Loucy (cell line): Measurements from ENCODE around the gene PAWR.

Experiments used
- H2AFZ ChIP-seq: fragments of 200-600 bp; sonication (generic); 2 replicates; pipeline ENCODE4 v1.6.0; 2016; ENCODE audit warnings: antibody characterized with exemption, mild to moderate bottlenecking, low read length, moderate library complexity
- H3F3A ChIP-seq: fragments of 200-600 bp; 2 replicates; pipeline ENCODE4 v1.6.0; 2016; ENCODE audit warnings: antibody characterized with exemption, low read depth, mild to moderate bottlenecking
- H3K27me3 ChIP-seq: fragments of 200-600 bp; sonication (generic); 2 replicates; pipeline ENCODE4 v1.6.1; 2014; ENCODE audit warnings: low read length, mild to moderate bottlenecking; ENCODE audit not compliant: insufficient read depth, poor library complexity, severe bottlenecking
- H3K36me3 ChIP-seq: fragments of 200-600 bp; sonication (generic); 2 replicates; pipeline ENCODE4 v1.6.1; 2016; ENCODE audit warnings: low read length; ENCODE audit not compliant: insufficient read depth
- H3K4me1 ChIP-seq: fragments of 200-600 bp; sonication (generic); 2 replicates; pipeline ENCODE4 v1.5.1; 2014; ENCODE audit warnings: low read length, mild to moderate bottlenecking; ENCODE audit not compliant: insufficient read depth, poor library complexity, severe bottlenecking
- H3K4me2 ChIP-seq: fragments of 200-600 bp; sonication (generic); 2 replicates; pipeline ENCODE4 v1.6.0; 2014; ENCODE audit warnings: antibody characterized with exemption, low read length, low read depth, mild to moderate bottlenecking; ENCODE audit not compliant: poor library complexity, severe bottlenecking
- H3K4me3 ChIP-seq: fragments of 200-600 bp; sonication (generic); 2 replicates; pipeline ENCODE4 v1.5.1; 2014; ENCODE audit warnings: low read length, mild to moderate bottlenecking, mixed read lengths; ENCODE audit not compliant: poor library complexity, severe bottlenecking
- H3K79me2 ChIP-seq: fragments of 200-600 bp; sonication (generic); 2 replicates; pipeline ENCODE4 v1.6.1; 2014; ENCODE audit warnings: low read length; ENCODE audit not compliant: insufficient read depth
- H3K9ac ChIP-seq: fragments of 200-600 bp; sonication (generic); 2 replicates; pipeline ENCODE4 v1.6.0; 2014; ENCODE audit warnings: mild to moderate bottlenecking, low read depth, low read length, moderate library complexity; ENCODE audit not compliant: poor library complexity, severe bottlenecking
- H3K9me2 ChIP-seq: fragments of 200-600 bp; sonication (generic); replicated peaks from 2 replicates; pipeline ENCODE4 v1.6.1; 2016; ENCODE audit warnings: low read depth, low read length, mixed read lengths
- H3K9me3 ChIP-seq: fragments of 200-600 bp; sonication (generic); 2 replicates; pipeline ENCODE4 v1.6.1; 2014; ENCODE audit warnings: mild to moderate bottlenecking, antibody characterized with exemption, low read length, low read depth; ENCODE audit not compliant: insufficient read depth
- H4K20me1 ChIP-seq: fragments of 200-600 bp; sonication (generic); 2 replicates; pipeline ENCODE4 v1.6.0; 2014; ENCODE audit warnings: antibody characterized with exemption, low read length, mild to moderate bottlenecking; ENCODE audit not compliant: insufficient read depth, poor library complexity, severe bottlenecking
- EZH2phosphoT487 ChIP-seq: fragments of 200-600 bp; IDR thresholded peaks from 2 replicates; pipeline ENCODE4 v1.6.1; 2018; ENCODE audit warnings: antibody characterized with exemption, mild to moderate bottlenecking, moderate library complexity, borderline replicate concordance
- TF ChIP-seq, protein P1 (sequence below): fragments of 200-600 bp; sonication (generic); conservative IDR thresholded peaks from 2 replicates; pipeline ENCODE4 v1.5.1; 2014; ENCODE audit warnings: mild to moderate bottlenecking, antibody characterized with exemption, low read length

PAWR gene

DNA sequence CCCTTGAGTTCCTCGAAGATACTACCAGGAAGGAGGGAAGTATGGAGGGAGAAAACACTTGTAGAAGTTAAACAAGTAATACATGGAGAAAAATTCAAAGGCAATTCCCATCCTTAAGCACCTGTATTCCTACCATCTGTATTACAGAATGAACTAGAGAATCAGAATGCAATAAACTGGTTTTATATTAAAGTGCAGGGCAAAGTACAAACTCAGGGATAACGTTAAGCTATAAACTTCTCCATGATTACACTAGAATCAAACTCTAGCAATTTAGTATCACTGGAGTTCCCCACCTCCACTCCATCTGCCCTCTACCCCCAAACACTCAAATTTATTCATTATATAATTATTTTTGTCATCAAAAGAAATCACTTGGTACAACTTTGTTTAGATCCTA lies 13.1 kb downstream of the PAWR start:
- Histone ChIP-seq H4K20me1 (no peaks in the 10 kb centered on the region), H3K4me2 (no peak overlapping the region), H3K36me3 (no peaks in the 10 kb centered on the region)

DNA sequence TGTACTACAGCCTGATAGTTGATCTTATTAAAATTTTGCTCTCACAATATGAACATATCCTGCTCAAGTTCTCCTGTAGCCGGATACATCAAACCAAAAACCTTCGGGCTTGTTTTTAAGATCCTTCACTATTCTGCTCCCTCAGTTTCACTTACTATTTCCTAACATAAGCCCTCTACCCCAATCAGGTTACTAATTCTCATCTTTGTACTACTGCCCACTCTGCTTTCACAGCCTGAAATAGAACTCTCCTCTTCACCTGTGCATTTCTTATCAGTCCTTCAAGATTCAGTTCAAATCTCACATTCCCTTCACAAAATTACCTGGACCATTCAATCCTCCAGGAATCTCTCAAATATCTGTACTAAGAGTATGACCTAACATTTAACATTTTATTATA lies 14.2 kb downstream of the PAWR start:
- no peak overlapping the region for H3K4me3 ChIP-seq
- H3K79me2 ChIP-seq: no peaks in the 10 kb centered on the region
- no peak overlapping the region for H3K4me2 ChIP-seq
- H3K27me3 ChIP-seq: no peaks in the 10 kb centered on the region
- no peaks in the 10 kb centered on the region for H4K20me1 ChIP-seq
- H2AFZ ChIP-seq: no peak overlapping the region
- no peaks in the 10 kb centered on the region for H3K36me3 ChIP-seq
- H3K9ac ChIP-seq: no peak overlapping the region
- no peak for TF ChIP-seq EZH2phosphoT487
- TF ChIP-seq, protein P1, sequence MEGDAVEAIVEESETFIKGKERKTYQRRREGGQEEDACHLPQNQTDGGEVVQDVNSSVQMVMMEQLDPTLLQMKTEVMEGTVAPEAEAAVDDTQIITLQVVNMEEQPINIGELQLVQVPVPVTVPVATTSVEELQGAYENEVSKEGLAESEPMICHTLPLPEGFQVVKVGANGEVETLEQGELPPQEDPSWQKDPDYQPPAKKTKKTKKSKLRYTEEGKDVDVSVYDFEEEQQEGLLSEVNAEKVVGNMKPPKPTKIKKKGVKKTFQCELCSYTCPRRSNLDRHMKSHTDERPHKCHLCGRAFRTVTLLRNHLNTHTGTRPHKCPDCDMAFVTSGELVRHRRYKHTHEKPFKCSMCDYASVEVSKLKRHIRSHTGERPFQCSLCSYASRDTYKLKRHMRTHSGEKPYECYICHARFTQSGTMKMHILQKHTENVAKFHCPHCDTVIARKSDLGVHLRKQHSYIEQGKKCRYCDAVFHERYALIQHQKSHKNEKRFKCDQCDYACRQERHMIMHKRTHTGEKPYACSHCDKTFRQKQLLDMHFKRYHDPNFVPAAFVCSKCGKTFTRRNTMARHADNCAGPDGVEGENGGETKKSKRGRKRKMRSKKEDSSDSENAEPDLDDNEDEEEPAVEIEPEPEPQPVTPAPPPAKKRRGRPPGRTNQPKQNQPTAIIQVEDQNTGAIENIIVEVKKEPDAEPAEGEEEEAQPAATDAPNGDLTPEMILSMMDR: no peak
- no peaks in the 10 kb centered on the region for H3F3A ChIP-seq
- no peaks in the 10 kb centered on the region for H3K4me1 ChIP-seq
- no peaks in the 10 kb centered on the region for H3K9me3 ChIP-seq
- H3K9me2 ChIP-seq: no peaks in the 10 kb centered on the region

More for the DNA sequence above, 13.1 kb downstream of the PAWR start:
- H3K9me3 ChIP-seq: no peaks in the 10 kb centered on the region
- no peaks in the 10 kb centered on the region for H3K4me1 ChIP-seq
- H2AFZ ChIP-seq: no peak overlapping the region
- no peak overlapping the region for H3K4me3 ChIP-seq
- TF ChIP-seq EZH2phosphoT487: no peak
- TF ChIP-seq, protein P1: no peak
- H3K79me2 ChIP-seq: no peaks in the 10 kb centered on the region
- H3K9me2 ChIP-seq: no peaks in the 10 kb centered on the region
- no peak overlapping the region for H3K9ac ChIP-seq
- H3F3A ChIP-seq: no peaks in the 10 kb centered on the region
- no peaks in the 10 kb centered on the region for H3K27me3 ChIP-seq

DNA sequence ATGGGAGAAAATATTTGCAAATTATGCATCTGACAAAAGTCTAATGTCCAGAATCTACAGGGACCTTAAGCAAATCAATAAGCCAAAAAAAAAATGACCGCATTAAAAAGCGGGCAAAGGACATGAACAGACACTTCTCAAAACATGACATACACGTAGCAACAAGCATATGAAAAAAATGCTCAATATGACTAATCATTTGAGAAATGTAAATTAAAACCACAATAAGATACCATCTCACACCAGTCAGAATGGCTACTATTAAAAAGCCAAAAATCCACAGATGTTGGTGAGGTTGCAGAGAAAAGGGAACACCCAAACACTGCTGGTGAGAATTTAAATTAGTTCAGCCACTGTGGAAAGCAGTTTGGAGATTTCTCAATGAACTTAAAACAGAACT lies 16.1 kb downstream of the PAWR start:
- H4K20me1 ChIP-seq: no peaks in the 10 kb centered on the region
- no peaks in the 10 kb centered on the region for H3K27me3 ChIP-seq
- no peaks in the 10 kb centered on the region for H3K9me2 ChIP-seq
- H3K9me3 ChIP-seq: no peaks in the 10 kb centered on the region
- H2AFZ ChIP-seq: no peak overlapping the region
- no peak overlapping the region for H3K4me3 ChIP-seq
- no peak overlapping the region for H3K9ac ChIP-seq
- no peaks in the 10 kb centered on the region for H3K79me2 ChIP-seq
- H3K36me3 ChIP-seq: no peaks in the 10 kb centered on the region
- H3K4me1 ChIP-seq: no peaks in the 10 kb centered on the region
- H3F3A ChIP-seq: no peaks in the 10 kb centered on the region
- no peak for TF ChIP-seq EZH2phosphoT487
- no peak overlapping the region for H3K4me2 ChIP-seq

DNA sequence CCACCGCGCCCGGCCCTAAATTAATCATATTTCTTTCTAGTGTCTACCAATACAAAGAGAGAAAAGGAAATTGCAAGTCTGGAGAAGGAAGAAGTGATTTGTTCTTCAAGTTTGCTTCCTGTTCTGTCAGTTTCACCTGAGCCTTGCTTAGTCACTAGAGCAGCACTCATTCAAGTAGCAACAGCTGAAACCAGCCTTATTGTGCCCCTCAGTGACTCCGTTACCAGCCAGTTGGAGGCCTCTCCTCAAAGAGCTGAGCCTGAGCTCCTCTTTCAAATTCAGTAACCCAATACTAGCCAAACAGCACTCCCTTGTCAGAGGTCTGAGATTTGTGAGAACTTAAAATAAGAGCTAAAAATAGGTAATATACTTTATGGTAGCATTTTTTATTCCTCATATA lies 17.4 kb downstream of the PAWR start:
- Histone ChIP-seq H3F3A (no peaks in the 10 kb centered on the region), H3K9me3 (no peaks in the 10 kb centered on the region), H3K4me2 (no peak overlapping the region), H3K36me3 (no peaks in the 10 kb centered on the region), H3K4me3 (no peak overlapping the region), H3K79me2 (no peaks in the 10 kb centered on the region), H3K9me2 (no peaks in the 10 kb centered on the region), H3K4me1 (no peaks in the 10 kb centered on the region), H3K9ac (no peak overlapping the region), H3K27me3 (no peaks in the 10 kb centered on the region), H2AFZ (no peak overlapping the region), H4K20me1 (no peaks in the 10 kb centered on the region)
- TF ChIP-seq, protein P1: no peak
- TF ChIP-seq EZH2phosphoT487: no peak
